Measurements from ENCODE around the gene FAM193B. TPM values are rescaled to one million over a fixed set of nuclear protein-coding genes. Genes with fewer than 3 reads are reported as not detected.

Gene FAM193B
- total and polyA plus RNA-seq, 7 experiments from 2014 or later, result 4.1 to 275 (median 157) TPM

DNA sequence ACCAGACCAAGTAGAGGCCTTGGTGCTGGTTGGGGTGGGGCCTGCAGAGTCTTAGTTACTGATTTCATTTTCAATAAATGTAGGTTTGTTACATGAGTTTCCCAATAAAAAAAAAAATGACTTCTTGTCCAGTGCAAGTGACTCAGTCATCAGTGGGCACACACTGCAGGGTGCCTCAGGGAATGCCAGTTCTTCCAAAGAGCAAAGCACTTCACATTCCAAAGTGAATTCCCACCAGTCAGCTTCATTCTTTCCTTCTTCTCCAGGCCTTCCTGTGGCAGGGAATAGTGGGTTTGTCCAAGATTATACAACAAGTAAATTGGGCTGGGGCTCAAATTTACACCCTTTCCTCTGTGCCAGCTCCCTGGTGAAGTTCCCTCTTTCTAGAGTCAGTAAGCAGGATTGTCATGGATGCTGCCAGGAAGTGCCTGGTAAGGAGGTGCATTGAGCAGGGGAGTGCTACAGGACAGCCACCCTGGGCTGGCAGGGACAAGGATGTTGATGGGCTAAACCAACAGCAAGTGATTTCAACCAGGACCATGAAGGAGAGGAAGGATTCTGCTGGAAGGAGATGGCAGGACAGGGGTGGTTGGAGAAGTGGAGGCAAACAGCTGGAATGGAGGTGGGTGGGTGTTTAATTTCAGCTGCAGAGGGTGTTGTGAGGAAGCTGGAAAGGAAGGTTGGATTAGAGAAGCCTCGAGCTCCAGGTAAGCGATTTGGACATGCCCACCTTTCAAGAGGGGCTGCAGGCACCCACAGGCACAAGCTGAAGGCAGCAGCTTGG lies 41.8 kb upstream of the FAM193B start:
- ATAC-seq (no peak), DNase-seq (no peak)
- Histone ChIP-seq H3K4me3 (ENCODE audit: low read length) (no peak overlapping the region), H3K9me3 (ENCODE audit: control insufficient read depth in 2 of 3, low read length in 3 of 3) (no peaks in the 10 kb centered on the region), H3K27ac (ENCODE audit: low read depth, low read length) (no peak overlapping the region), H3K36me3 (ENCODE audit: control insufficient read depth in 2 of 3, insufficient read depth in 3 of 3, low read length in 3 of 3) (peaks cover 11 to 45% (median 16%) of the 10 kb centered on the region in 3 experiments), H3K4me1 (ENCODE audit: control insufficient read depth in 2 of 2, insufficient read depth in 2 of 2, low read length in 2 of 2) (peaks cover 20 to 27% of the 10 kb centered on the region in 2 donors), H3K27me3 (ENCODE audit: control insufficient read depth in 2 of 2, insufficient read depth in 2 of 2, low read length in 2 of 2) (no peaks in the 10 kb centered on the region)
- Mint-ChIP-seq H3K9me3 (peaks cover 0 to 2% (median 0%) of the 10 kb centered on the region in 11 donors), H3K36me3 (peaks cover 12 to 27% (median 21%) of the 10 kb centered on the region in 5 donors), H3K27ac (no peak overlapping the region), H3K4me3 (peak overlapping the region in 2 of 10 donors; percentile 26 to 41), H3K4me1 (peaks cover 31 to 56% (median 41%) of the 10 kb centered on the region in 7 donors), H3K27me3 (peaks cover 0 to 5% (median 0%) of the 10 kb centered on the region in 5 donors)
- intact Hi-C loops (cut with micrococcal nuclease), result loop anchor here in 1 of 2 donors (10.0 kb wide), 1 partner anchor 951 kb away; the partner anchor contains the start of gene TSPAN17
- POLR2A ChIA-PET, result interaction anchor here (0.6 kb wide), 2 partner anchors 78 to 80 kb away, joined by 3 read pairs; no protein-coding TSS in a partner anchor
- CTCF ChIA-PET, result no interaction called here

DNA sequence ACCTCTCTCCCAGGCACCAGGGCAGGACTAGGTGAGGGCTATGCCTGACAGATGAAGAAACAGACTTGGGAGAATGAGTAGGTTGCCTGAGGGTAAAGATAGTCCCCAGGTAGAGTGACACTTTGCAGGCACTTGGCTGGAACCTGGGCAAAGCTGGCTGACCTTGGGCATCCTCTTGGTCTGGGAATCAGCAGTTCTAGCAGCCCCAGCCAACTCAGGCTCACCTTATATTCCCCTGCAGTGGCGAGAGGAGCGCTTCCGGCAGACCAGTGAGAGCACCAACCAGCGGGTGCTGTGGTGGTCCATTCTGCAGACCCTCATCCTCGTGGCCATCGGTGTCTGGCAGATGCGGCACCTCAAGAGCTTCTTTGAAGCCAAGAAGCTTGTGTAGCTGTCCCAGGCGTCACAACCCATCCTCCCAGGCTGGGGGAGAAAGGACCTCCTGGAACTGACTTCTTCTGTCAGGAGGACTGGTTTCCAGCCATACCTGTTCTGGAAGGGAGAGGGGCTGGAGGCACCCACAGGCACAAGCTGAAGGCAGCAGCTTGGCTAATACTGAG lies 40.7 kb upstream of the FAM193B start:
- no peak overlapping the region for H3K4me3 ChIP-seq (ENCODE audit: low read length)
- peaks cover 11 to 42% (median 16%) of the 10 kb centered on the region in 3 experiments for H3K36me3 ChIP-seq (ENCODE audit: control insufficient read depth in 2 of 3, insufficient read depth in 3 of 3, low read length in 3 of 3)
- Mint-ChIP-seq H3K4me1 (peaks cover 24 to 46% (median 32%) of the 10 kb centered on the region in 7 donors), H3K9me3 (peaks cover 0 to 1% (median 0%) of the 10 kb centered on the region in 11 donors), H3K4me3 (peak overlapping the region in 1 of 10 donors; percentile 38), H3K36me3 (peaks cover 12 to 27% (median 21%) of the 10 kb centered on the region in 5 donors), H3K27me3 (peaks cover 4 to 16% (median 7%) of the 10 kb centered on the region in 5 donors), H3K27ac (peak overlapping the region in 1 of 9 donors; percentile 12)
- DNase-seq, result no peak
- no peak overlapping the region for H3K27ac ChIP-seq (ENCODE audit: low read depth, low read length)
- CTCF ChIA-PET, result no interaction called here
- POLR2A ChIA-PET, result no interaction called here
- H3K4me1 ChIP-seq (ENCODE audit: control insufficient read depth in 2 of 2, insufficient read depth in 2 of 2, low read length in 2 of 2), result peaks cover 19 to 20% of the 10 kb centered on the region in 2 donors
- ATAC-seq, result no peak
- intact Hi-C loops (cut with micrococcal nuclease), result loop anchor here in 1 of 2 donors (10.0 kb wide), 1 partner anchor 950 kb away; the partner anchor contains the start of gene TSPAN17
- H3K27me3 ChIP-seq (ENCODE audit: control insufficient read depth in 2 of 2, insufficient read depth in 2 of 2, low read length in 2 of 2), result no peaks in the 10 kb centered on the region
- no peaks in the 10 kb centered on the region for H3K9me3 ChIP-seq (ENCODE audit: control insufficient read depth in 2 of 3, low read length in 3 of 3)

DNA sequence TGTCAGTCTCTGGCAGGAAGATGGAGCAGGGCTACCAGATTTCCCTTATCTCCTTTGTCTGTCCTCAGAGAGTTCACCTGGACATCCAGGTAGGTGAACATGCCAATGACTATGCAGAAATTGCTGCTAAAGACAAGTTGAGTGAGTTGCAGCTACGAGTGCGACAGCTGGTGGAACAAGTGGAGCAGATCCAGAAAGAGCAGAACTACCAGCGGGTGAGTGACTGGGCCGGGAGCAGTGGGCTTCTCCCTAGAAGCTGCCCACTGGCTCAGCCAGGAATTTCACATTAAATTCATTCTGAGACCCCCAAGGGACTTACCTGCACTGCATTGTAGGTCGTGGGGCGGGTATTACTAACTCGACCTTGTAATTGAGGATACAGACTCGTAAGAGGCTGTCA lies 39.7 kb upstream of the FAM193B start:
- Mint-ChIP-seq H3K4me3 (peak overlapping the region in 4 of 10 donors; percentile 17 to 93 (median 38)), H3K36me3 (peaks cover 12 to 27% (median 21%) of the 10 kb centered on the region in 5 donors), H3K27ac (peak overlapping the region in 1 of 9 donors; percentile 56), H3K4me1 (peaks cover 21 to 43% (median 30%) of the 10 kb centered on the region in 7 donors), H3K27me3 (peaks cover 4 to 22% (median 8%) of the 10 kb centered on the region in 5 donors), H3K9me3 (peaks cover 0 to 3% (median 0%) of the 10 kb centered on the region in 11 donors)
- CTCF ChIA-PET, result no interaction called here
- ATAC-seq (no peak), DNase-seq (no peak)
- Histone ChIP-seq H3K27me3 (ENCODE audit: control insufficient read depth in 2 of 2, insufficient read depth in 2 of 2, low read length in 2 of 2) (no peaks in the 10 kb centered on the region), H3K4me1 (ENCODE audit: control insufficient read depth in 2 of 2, insufficient read depth in 2 of 2, low read length in 2 of 2) (peaks cover 18 to 19% of the 10 kb centered on the region in 2 donors), H3K9me3 (ENCODE audit: control insufficient read depth in 2 of 3, low read length in 3 of 3) (no peaks in the 10 kb centered on the region), H3K27ac (ENCODE audit: low read depth, low read length) (no peak overlapping the region), H3K4me3 (ENCODE audit: low read length) (no peak overlapping the region), H3K36me3 (ENCODE audit: control insufficient read depth in 2 of 3, insufficient read depth in 3 of 3, low read length in 3 of 3) (peaks cover 11 to 42% (median 16%) of the 10 kb centered on the region in 3 experiments)
- POLR2A ChIA-PET, result interaction anchor here (1.1 kb wide), 1 partner anchor 15 kb away, joined by 4 read pairs; no protein-coding TSS in a partner anchor
- intact Hi-C loops (cut with micrococcal nuclease), result loop anchor here (5.0 to 10.0 kb wide), 2 partner anchors 237 to 949 kb away; partner anchors contain the start of genes RGS14 (in 1 of the 2) and TSPAN17 (in 1 of the 2)

DNA sequence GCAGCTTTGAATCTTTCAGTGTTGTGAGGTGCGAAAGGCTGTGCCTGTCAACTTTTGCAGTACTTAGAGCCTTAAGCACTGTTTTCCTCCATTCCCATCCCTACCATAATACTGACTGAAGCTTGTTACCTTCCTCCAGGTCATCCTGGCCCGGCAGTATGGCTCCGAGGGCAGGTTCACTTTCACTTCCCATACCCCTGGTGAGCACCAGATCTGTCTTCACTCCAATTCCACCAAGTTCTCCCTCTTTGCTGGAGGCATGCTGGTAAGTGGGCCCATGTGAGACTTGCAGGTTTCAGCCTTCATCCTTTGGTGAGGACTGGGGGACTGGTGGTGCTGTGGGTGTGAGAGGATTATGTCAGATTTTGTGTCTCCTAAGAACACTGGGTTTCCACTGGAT lies 39.1 kb upstream of the FAM193B start:
- Histone ChIP-seq H3K36me3 (ENCODE audit: control insufficient read depth in 2 of 3, insufficient read depth in 3 of 3, low read length in 3 of 3) (peaks cover 11 to 42% (median 16%) of the 10 kb centered on the region in 3 experiments), H3K4me1 (ENCODE audit: control insufficient read depth in 2 of 2, insufficient read depth in 2 of 2, low read length in 2 of 2) (peaks cover 16% of the 10 kb centered on the region in 2 donors), H3K9me3 (ENCODE audit: control insufficient read depth in 2 of 3, low read length in 3 of 3) (no peaks in the 10 kb centered on the region), H3K4me3 (ENCODE audit: low read length) (no peak overlapping the region), H3K27ac (ENCODE audit: low read depth, low read length) (no peak overlapping the region), H3K27me3 (ENCODE audit: control insufficient read depth in 2 of 2, insufficient read depth in 2 of 2, low read length in 2 of 2) (no peaks in the 10 kb centered on the region)
- intact Hi-C loops (cut with micrococcal nuclease), result loop anchor here (5.0 to 10.0 kb wide), 2 partner anchors 236 to 949 kb away; partner anchors contain the start of genes RGS14 (in 1 of the 2) and TSPAN17 (in 1 of the 2)
- Mint-ChIP-seq H3K27ac (peak overlapping the region in 3 of 9 donors; percentile 14 to 46 (median 20)), H3K27me3 (peaks cover 7 to 27% (median 9%) of the 10 kb centered on the region in 5 donors), H3K4me3 (peak overlapping the region; percentile 59 to 99 (median 94)), H3K36me3 (peaks cover 12 to 27% (median 21%) of the 10 kb centered on the region in 5 donors), H3K4me1 (peaks cover 18 to 38% (median 25%) of the 10 kb centered on the region in 7 donors), H3K9me3 (peaks cover 0 to 3% (median 0%) of the 10 kb centered on the region in 11 donors)
- CTCF ChIA-PET, result no interaction called here
- ATAC-seq, result no peak
- no peak for DNase-seq
- POLR2A ChIA-PET, result interaction anchor here (0.5 to 1.4 kb wide), 5 partner anchors 13 to 559 kb away, joined by 3 to 5 read pairs (median 4); partner anchors contain the start of gene FAM193B

DNA sequence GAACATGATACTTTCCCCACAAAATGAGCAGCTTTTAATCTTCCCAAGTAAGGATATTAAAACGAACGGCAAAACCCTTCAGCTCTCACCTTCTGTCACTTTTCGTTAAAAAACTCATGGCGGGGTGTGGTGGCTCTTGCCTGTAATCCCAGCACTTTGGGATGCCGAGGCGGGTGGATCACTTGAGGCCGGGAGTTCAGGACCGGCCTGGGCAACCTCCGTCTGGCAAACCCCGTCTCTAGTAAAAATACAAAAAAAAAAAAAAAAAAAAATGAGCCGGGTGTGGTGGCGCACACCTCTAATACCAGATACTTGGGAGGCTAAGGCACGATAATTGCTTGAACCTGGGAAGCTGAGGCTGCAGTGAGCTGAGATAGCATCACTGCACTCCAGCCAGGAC lies 38.5 kb upstream of the FAM193B start:
- CTCF ChIA-PET, result interaction anchor here (1.2 to 1.7 kb wide), 2 partner anchors 8 to 14 kb away, joined by 4 to 6 read pairs; no protein-coding TSS in a partner anchor
- DNase-seq, result no peak
- peaks cover 12 to 27% (median 21%) of the 10 kb centered on the region in 5 donors for H3K36me3 Mint-ChIP-seq

More for the DNA sequence above, 38.5 kb upstream of the FAM193B start:
- Histone ChIP-seq H3K4me1 (ENCODE audit: control insufficient read depth in 2 of 2, insufficient read depth in 2 of 2, low read length in 2 of 2) (peaks cover 16% of the 10 kb centered on the region in 2 donors), H3K9me3 (ENCODE audit: control insufficient read depth in 2 of 3, low read length in 3 of 3) (no peaks in the 10 kb centered on the region), H3K36me3 (ENCODE audit: control insufficient read depth in 2 of 3, insufficient read depth in 3 of 3, low read length in 3 of 3) (peaks cover 11 to 42% (median 16%) of the 10 kb centered on the region in 3 experiments), H3K27ac (ENCODE audit: low read depth, low read length) (peak overlapping the region; percentile 71), H3K4me3 (ENCODE audit: low read length) (peak overlapping the region; percentile 95), H3K27me3 (ENCODE audit: control insufficient read depth in 2 of 2, insufficient read depth in 2 of 2, low read length in 2 of 2) (no peaks in the 10 kb centered on the region)
- H3K4me1 Mint-ChIP-seq, result peaks cover 18 to 35% (median 22%) of the 10 kb centered on the region in 7 donors
- intact Hi-C loops (cut with micrococcal nuclease), result loop anchor here (1.0 to 10.0 kb wide), 8 partner anchors 7 to 948 kb away; partner anchors contain the start of genes B4GALT7 (in 2 of the 2), FAM193B (in 2 of the 2), NHP2 (in 1 of the 2) and RGS14 (in 1 of the 2)
- peaks cover 0 to 3% (median 0%) of the 10 kb centered on the region in 11 donors for H3K9me3 Mint-ChIP-seq
- peak overlapping the region in 8 of 9 donors; percentile 22 to 98 (median 92) for H3K27ac Mint-ChIP-seq
- H3K4me3 Mint-ChIP-seq, result peak overlapping the region; percentile 81 to 100 (median 96)
- no peak for ATAC-seq
- POLR2A ChIA-PET, result interaction anchor here (0.5 to 1.4 kb wide), 10 partner anchors 11 to 559 kb away, joined by 3 to 5 read pairs (median 4); partner anchors contain the start of gene FAM193B
- peaks cover 8 to 29% (median 11%) of the 10 kb centered on the region in 5 donors for H3K27me3 Mint-ChIP-seq

All from naive thymus-derived CD4-positive, alpha-beta T cell (primary cell).